Loucy (cell line): Measurements from ENCODE around the gene TAX1BP1.

Experiments
- H2AFZ ChIP-seq: fragments of 200-600 bp; sonication (generic); 2 replicates; pipeline ENCODE4 v1.6.0; 2016; ENCODE audit warnings: antibody characterized with exemption, mild to moderate bottlenecking, low read length, moderate library complexity
- H3F3A ChIP-seq: fragments of 200-600 bp; 2 replicates; pipeline ENCODE4 v1.6.0; 2016; ENCODE audit warnings: antibody characterized with exemption, low read depth, mild to moderate bottlenecking
- H3K27me3 ChIP-seq: fragments of 200-600 bp; sonication (generic); 2 replicates; pipeline ENCODE4 v1.6.1; 2014; ENCODE audit warnings: low read length, mild to moderate bottlenecking; ENCODE audit not compliant: insufficient read depth, poor library complexity, severe bottlenecking
- H3K36me3 ChIP-seq: fragments of 200-600 bp; sonication (generic); 2 replicates; pipeline ENCODE4 v1.6.1; 2016; ENCODE audit warnings: low read length; ENCODE audit not compliant: insufficient read depth
- H3K4me1 ChIP-seq: fragments of 200-600 bp; sonication (generic); 2 replicates; pipeline ENCODE4 v1.5.1; 2014; ENCODE audit warnings: low read length, mild to moderate bottlenecking; ENCODE audit not compliant: insufficient read depth, poor library complexity, severe bottlenecking
- H3K4me2 ChIP-seq: fragments of 200-600 bp; sonication (generic); 2 replicates; pipeline ENCODE4 v1.6.0; 2014; ENCODE audit warnings: antibody characterized with exemption, low read length, low read depth, mild to moderate bottlenecking; ENCODE audit not compliant: poor library complexity, severe bottlenecking
- H3K4me3 ChIP-seq: fragments of 200-600 bp; sonication (generic); 2 replicates; pipeline ENCODE4 v1.5.1; 2014; ENCODE audit warnings: low read length, mild to moderate bottlenecking, mixed read lengths; ENCODE audit not compliant: poor library complexity, severe bottlenecking
- H3K79me2 ChIP-seq: fragments of 200-600 bp; sonication (generic); 2 replicates; pipeline ENCODE4 v1.6.1; 2014; ENCODE audit warnings: low read length; ENCODE audit not compliant: insufficient read depth
- H3K9ac ChIP-seq: fragments of 200-600 bp; sonication (generic); 2 replicates; pipeline ENCODE4 v1.6.0; 2014; ENCODE audit warnings: mild to moderate bottlenecking, low read depth, low read length, moderate library complexity; ENCODE audit not compliant: poor library complexity, severe bottlenecking
- H3K9me2 ChIP-seq: fragments of 200-600 bp; sonication (generic); replicated peaks from 2 replicates; pipeline ENCODE4 v1.6.1; 2016; ENCODE audit warnings: low read depth, low read length, mixed read lengths
- H3K9me3 ChIP-seq: fragments of 200-600 bp; sonication (generic); 2 replicates; pipeline ENCODE4 v1.6.1; 2014; ENCODE audit warnings: mild to moderate bottlenecking, antibody characterized with exemption, low read length, low read depth; ENCODE audit not compliant: insufficient read depth
- H4K20me1 ChIP-seq: fragments of 200-600 bp; sonication (generic); 2 replicates; pipeline ENCODE4 v1.6.0; 2014; ENCODE audit warnings: antibody characterized with exemption, low read length, mild to moderate bottlenecking; ENCODE audit not compliant: insufficient read depth, poor library complexity, severe bottlenecking
- CTCF ChIP-seq: fragments of 200-600 bp; sonication (generic); conservative IDR thresholded peaks from 2 replicates; pipeline ENCODE4 v1.5.1; 2014; ENCODE audit warnings: mild to moderate bottlenecking, antibody characterized with exemption, low read length
- EZH2phosphoT487 ChIP-seq: fragments of 200-600 bp; IDR thresholded peaks from 2 replicates; pipeline ENCODE4 v1.6.1; 2018; ENCODE audit warnings: antibody characterized with exemption, mild to moderate bottlenecking, moderate library complexity, borderline replicate concordance

Gene TAX1BP1

GRCh38 chr7:27767374-27767773 is 27.4 kb downstream of the TAX1BP1 start:
- H4K20me1 ChIP-seq, result peaks cover 3% of the 10 kb centered on the region
- H2AFZ ChIP-seq, result no peak overlapping the region
- H3K9ac ChIP-seq, result peak overlapping the region; percentile 58
- H3F3A ChIP-seq, result peaks cover 16% of the 10 kb centered on the region; the same call in 1 of the 2 replicates
- H3K79me2 ChIP-seq, result peaks cover 78% of the 10 kb centered on the region
- H3K4me1 ChIP-seq, result peaks cover 75% of the 10 kb centered on the region
- H3K9me3 ChIP-seq, result no peaks in the 10 kb centered on the region
- H3K9me2 ChIP-seq, result no peaks in the 10 kb centered on the region
- peak overlapping the region; percentile 50 for H3K4me2 ChIP-seq
- peaks cover 39% of the 10 kb centered on the region; the same call in 1 of the 2 replicates for H3K36me3 ChIP-seq
- no peak for TF ChIP-seq EZH2phosphoT487
- no peak for TF ChIP-seq CTCF
- no peaks in the 10 kb centered on the region for H3K27me3 ChIP-seq
- peak overlapping the region; percentile 21 for H3K4me3 ChIP-seq

- Histone ChIP-seq H3K4me2 (no peak overlapping the region), H3K79me2 (peaks cover 77% of the 10 kb centered on the region), H3K4me3 (no peak overlapping the region), H4K20me1 (peaks cover 6% of the 10 kb centered on the region), H3K9me2 (no peaks in the 10 kb centered on the region), H3K36me3 (peaks cover 42% of the 10 kb centered on the region; the same call in 1 of the 2 replicates), H2AFZ (no peak overlapping the region), H3K9ac (no peak overlapping the region), H3F3A (peaks cover 12% of the 10 kb centered on the region; the same call in 1 of the 2 replicates), H3K4me1 (peaks cover 58% of the 10 kb centered on the region), H3K27me3 (no peaks in the 10 kb centered on the region), H3K9me3 (no peaks in the 10 kb centered on the region)
- TF ChIP-seq EZH2phosphoT487, result no peak
- TF ChIP-seq CTCF, result no peak
Measured at GRCh38 chr7:27771111-27771510, 31.1 kb downstream of the TAX1BP1 start.

GRCh38 chr7:27774717-27775328 is 34.9 kb downstream of the TAX1BP1 start:
- H3K79me2 ChIP-seq, result peaks cover 97% of the 10 kb centered on the region
- H3K9me3 ChIP-seq, result no peaks in the 10 kb centered on the region
- H2AFZ ChIP-seq, result no peak overlapping the region
- no peaks in the 10 kb centered on the region for H3F3A ChIP-seq
- no peaks in the 10 kb centered on the region for H3K9me2 ChIP-seq
- peaks cover 42% of the 10 kb centered on the region; the same call in 1 of the 2 replicates for H3K36me3 ChIP-seq
- peak overlapping the region; percentile 21 for H3K9ac ChIP-seq
- peak; percentile 94 for TF ChIP-seq CTCF
- no peak for TF ChIP-seq EZH2phosphoT487
- H3K4me2 ChIP-seq, result peak overlapping the region; percentile 16
- H4K20me1 ChIP-seq, result peaks cover 10% of the 10 kb centered on the region
- H3K4me3 ChIP-seq, result peak overlapping the region; percentile 13
- H3K27me3 ChIP-seq, result no peaks in the 10 kb centered on the region
- H3K4me1 ChIP-seq, result peaks cover 23% of the 10 kb centered on the region
